Mucosa of stomach (tissue), 1 donor: ENCODE results near the gene TNFAIP1.

Experiments used
- H3K27me3 ChIP-seq: one replicate; pipeline ENCODE4 v1.7.0; 2013; ENCODE audit warnings: mild to moderate bottlenecking, low read length; ENCODE audit not compliant: control insufficient read depth, insufficient read depth
- H3K36me3 ChIP-seq: one replicate; pipeline ENCODE4 v1.7.0; 2013; ENCODE audit warnings: low read length; ENCODE audit not compliant: control insufficient read depth, insufficient read depth
- H3K4me1 ChIP-seq: one replicate; pipeline ENCODE4 v1.7.0; 2013; ENCODE audit warnings: mild to moderate bottlenecking, low read length; ENCODE audit not compliant: control insufficient read depth, insufficient read depth
- H3K4me3 ChIP-seq: one replicate; pipeline ENCODE4 v1.7.0; 2013; ENCODE audit warnings: low read length
- H3K9ac ChIP-seq: one replicate; pipeline ENCODE4 v1.7.0; 2013; ENCODE audit warnings: mild to moderate bottlenecking, low read length, moderate library complexity
- H3K9me3 ChIP-seq: one replicate; pipeline ENCODE4 v1.7.0; 2013; ENCODE audit warnings: mild to moderate bottlenecking, low read length, moderate library complexity; ENCODE audit not compliant: control insufficient read depth
- donor health status: Pancreatic carcinoma.

Gene TNFAIP1

GRCh38 chr17:28386391-28386790 is 50.8 kb downstream of the TNFAIP1 start:
- Histone ChIP-seq H3K9ac (no peak overlapping the region), H3K4me3 (no peak overlapping the region), H3K27me3 (peaks cover 11% of the 10 kb centered on the region), H3K4me1 (peaks cover 18% of the 10 kb centered on the region), H3K36me3 (peaks cover 5% of the 10 kb centered on the region), H3K9me3 (no peaks in the 10 kb centered on the region)

GRCh38 chr17:28388106-28388505 is 52.5 kb downstream of the TNFAIP1 start:
- Histone ChIP-seq H3K27me3 (no peaks in the 10 kb centered on the region), H3K4me1 (peaks cover 13% of the 10 kb centered on the region), H3K9me3 (no peaks in the 10 kb centered on the region), H3K36me3 (peaks cover 5% of the 10 kb centered on the region), H3K4me3 (no peak overlapping the region), H3K9ac (no peak overlapping the region)

- peaks cover 5% of the 10 kb centered on the region for H3K36me3 ChIP-seq
Measured at GRCh38 chr17:28390141-28390540, 54.6 kb downstream of the TNFAIP1 start.

GRCh38 chr17:28390563-28390962 is 55.0 kb downstream of the TNFAIP1 start:
- H3K27me3 ChIP-seq, result no peaks in the 10 kb centered on the region
- no peak overlapping the region for H3K9ac ChIP-seq
- peaks cover under 1% of the 10 kb centered on the region for H3K4me1 ChIP-seq
- no peaks in the 10 kb centered on the region for H3K9me3 ChIP-seq
- peaks cover 5% of the 10 kb centered on the region for H3K36me3 ChIP-seq
- no peak overlapping the region for H3K4me3 ChIP-seq

More at GRCh38 chr17:28390141-28390540, 54.6 kb downstream of the TNFAIP1 start:
- peaks cover 4% of the 10 kb centered on the region for H3K4me1 ChIP-seq
- no peaks in the 10 kb centered on the region for H3K27me3 ChIP-seq
- no peak overlapping the region for H3K4me3 ChIP-seq
- H3K9me3 ChIP-seq, result no peaks in the 10 kb centered on the region
- H3K9ac ChIP-seq, result no peak overlapping the region

- peaks cover 5% of the 10 kb centered on the region for H3K36me3 ChIP-seq
- no peak overlapping the region for H3K9ac ChIP-seq
- no peak overlapping the region for H3K4me3 ChIP-seq
- no peaks in the 10 kb centered on the region for H3K4me1 ChIP-seq
- no peaks in the 10 kb centered on the region for H3K27me3 ChIP-seq
- no peaks in the 10 kb centered on the region for H3K9me3 ChIP-seq
Measured at GRCh38 chr17:28390984-28391383, 55.4 kb downstream of the TNFAIP1 start.

- no peaks in the 10 kb centered on the region for H3K4me1 ChIP-seq
- H3K27me3 ChIP-seq, result no peaks in the 10 kb centered on the region
- peaks cover 5% of the 10 kb centered on the region for H3K36me3 ChIP-seq
- H3K9me3 ChIP-seq, result no peaks in the 10 kb centered on the region
- H3K9ac ChIP-seq, result no peak overlapping the region
- H3K4me3 ChIP-seq, result no peak overlapping the region
Measured at GRCh38 chr17:28391401-28391800, 55.8 kb downstream of the TNFAIP1 start.

- Histone ChIP-seq H3K36me3 (peaks cover 5% of the 10 kb centered on the region), H3K27me3 (no peaks in the 10 kb centered on the region), H3K9me3 (no peaks in the 10 kb centered on the region), H3K9ac (no peak overlapping the region), H3K4me1 (no peaks in the 10 kb centered on the region), H3K4me3 (no peak overlapping the region)
Measured at GRCh38 chr17:28392491-28392890, 56.9 kb downstream of the TNFAIP1 start.

GRCh38 chr17:28394337-28395116 is 59.0 kb downstream of the TNFAIP1 start:
- H3K9ac ChIP-seq, result no peak overlapping the region
- peaks cover 6% of the 10 kb centered on the region for H3K4me1 ChIP-seq
- H3K36me3 ChIP-seq, result peaks cover 17% of the 10 kb centered on the region
- no peak overlapping the region for H3K4me3 ChIP-seq
- H3K27me3 ChIP-seq, result no peaks in the 10 kb centered on the region
- no peaks in the 10 kb centered on the region for H3K9me3 ChIP-seq

GRCh38 chr17:28395426-28395825 is 59.9 kb downstream of the TNFAIP1 start:
- Histone ChIP-seq H3K27me3 (no peaks in the 10 kb centered on the region), H3K36me3 (peaks cover 20% of the 10 kb centered on the region)

GRCh38 chr17:28395968-28396367 is 60.4 kb downstream of the TNFAIP1 start:
- H3K27me3 ChIP-seq, result no peaks in the 10 kb centered on the region
- no peak overlapping the region for H3K4me3 ChIP-seq
- no peaks in the 10 kb centered on the region for H3K9me3 ChIP-seq
- H3K4me1 ChIP-seq, result peaks cover 6% of the 10 kb centered on the region
- peaks cover 18% of the 10 kb centered on the region for H3K36me3 ChIP-seq
- H3K9ac ChIP-seq, result no peak overlapping the region

More at GRCh38 chr17:28395426-28395825, 59.9 kb downstream of the TNFAIP1 start:
- Histone ChIP-seq H3K4me1 (peaks cover 6% of the 10 kb centered on the region), H3K4me3 (no peak overlapping the region), H3K9me3 (no peaks in the 10 kb centered on the region), H3K9ac (no peak overlapping the region)
